H1 (cell line): ENCODE data around the gene PAOX. TPM values are rescaled to one million over a fixed set of nuclear protein-coding genes. Genes with fewer than 3 reads are reported as not detected.

ENCODE experiments used
- ATF3 ChIP-seq: IDR thresholded peaks from 2 replicates; pipeline ENCODE4 v1.6.1; 2011; ENCODE audit warnings: low read depth, mild to moderate bottlenecking, low read length; ENCODE audit not compliant: insufficient read depth
- BCL11A ChIP-seq, 2 experiments: IDR thresholded peaks; one replicate each; pipeline ENCODE4 v1.6.1; 2011; ENCODE audit warnings: low read depth in 2 of 2, low read length in 2 of 2, mild to moderate bottlenecking in 2 of 2
- CREB1 ChIP-seq: IDR thresholded peaks from 2 replicates; pipeline ENCODE4 v1.6.1; 2012; ENCODE audit warnings: inconsistent platforms
- EGR1 ChIP-seq: IDR thresholded peaks from 2 replicates; pipeline ENCODE4 v1.6.1; 2011; ENCODE audit warnings: low read depth, low read length, borderline replicate concordance
- GABPA ChIP-seq: IDR thresholded peaks from 2 replicates; pipeline ENCODE4 v1.6.1; 2011; ENCODE audit warnings: mild to moderate bottlenecking, low read length, moderate library complexity, borderline replicate concordance; ENCODE audit not compliant: insufficient read depth
- SIN3A ChIP-seq, 2 experiments: IDR thresholded peaks in 1 of 2; conservative IDR thresholded peaks in 1 of 2; 2 replicates each; pipeline ENCODE4 v1.6.1; 2011 to 2012; ENCODE audit warnings: low read length in 2 of 2, improper control_type of control experiment in 1 of 2, low read depth in 1 of 2, mild to moderate bottlenecking in 1 of 2
- TBP ChIP-seq: IDR thresholded peaks from 2 replicates; pipeline ENCODE4 v1.6.1; 2011; ENCODE audit warnings: low read depth, low read length, improper control_type of control experiment
- polyA plus RNA-seq, 7 experiments: library from polyadenylated mRNA; depleted of rRNA in 3 of 7; stranded (reverse) in 5 of 7; unstranded in 2 of 7; fragments of >200 nt in 5 of 7; fragments of 200-250 nt in 2 of 7; gene quantifications; 1 replicate in 5 of 7; 2 replicates in 1 of 7; 4 replicates in 1 of 7; pipeline versions ENCODE4 v1.2.1 to v1.2.3, GENCODE V29; 2011 to 2013; ENCODE audit warnings: missing spikeins in 2 of 7, mixed read lengths in 2 of 7
- total RNA-seq: library from RNA; stranded (reverse); fragmentation: NEBNext Ultra II Directional; extraction: Animal tissue kit (Norgen Biotek cat#: 25700); gene quantifications from 2 replicates; pipeline ENCODE4 v1.2.1, GENCODE V29; 2021

The PAOX gene
- total and polyA plus RNA-seq, 2 of the 8 experiments (the other 6 are each of a cell fraction or from before 2014, with no cell fraction given): 3.7 to 4.3 TPM

GRCh38 chr10:133355266-133355665 is 23.8 kb upstream of the PAOX start (continued):
- no peak for TF ChIP-seq ATF3
- TF ChIP-seq EGR1: no peak
- TF ChIP-seq BCL11A (IDR thresholded peaks at IDR 0.05; ENCODE audit: low read depth in 2 of 2, low read length in 2 of 2): no peak
- TF ChIP-seq SIN3A (conservative IDR thresholded peaks at IDR 0.05 in 1 of 2, IDR thresholded peaks at IDR 0.05 in 1 of 2; ENCODE audit: low read depth in 1 of 2, low read length in 2 of 2): no peak
- TF ChIP-seq TBP: no peak
- no peak for TF ChIP-seq GABPA
- no peak for TF ChIP-seq CREB1
